Measurements from ENCODE around the gene RPL21.
"Not testable (repeated sequence)": the region's sequence is repeated elsewhere in the genome, so short reads cannot be mapped to it uniquely, and the experiment has no call there.

Gene RPL21

GRCh38 chr13:27211771-27212364 is 39.5 kb upstream of the RPL21 start:
- ChIA-PET CTCF (interaction anchor here (1.5 to 2.5 kb wide), 2 partner anchors 15 to 33 kb away, joined by 3 to 6 read pairs; no protein-coding TSS in a partner anchor), POLR2A (no interaction called here)
- TF ChIP-seq CTCF (IDR thresholded peaks at IDR 0.05; ENCODE audit: control extremely low read depth, extremely low read depth, low read depth, missing control alignments) = no peak
- DNase-seq (ENCODE audit: extremely low spot score) = no peak

- POLR2A ChIA-PET; DNase-seq (ENCODE audit: extremely low spot score): not testable (repeated sequence)
- CTCF ChIA-PET = interaction anchor here (2.5 kb wide), 1 partner anchor 16 kb away, joined by 6 read pairs; no protein-coding TSS in a partner anchor
These were observed 38.0 kb upstream of the RPL21 start for GRCh38 chr13:27213386-27213785.

GRCh38 chr13:27217791-27218190 is 33.6 kb upstream of the RPL21 start:
- POLR2A ChIA-PET; CTCF ChIA-PET; DNase-seq (ENCODE audit: extremely low spot score): not testable (repeated sequence)

- CTCF ChIA-PET, POLR2A ChIA-PET: not testable (repeated sequence)
These were observed 32.5 kb upstream of the RPL21 start for GRCh38 chr13:27218861-27219260.

GRCh38 chr13:27219611-27220010 is 31.7 kb upstream of the RPL21 start:
- ChIA-PET POLR2A (no interaction called here), CTCF (no interaction called here)
- no peak for TF ChIP-seq CTCF (IDR thresholded peaks at IDR 0.05; ENCODE audit: control extremely low read depth, extremely low read depth, low read depth, missing control alignments)
- DNase-seq (ENCODE audit: extremely low spot score) = no peak

More at GRCh38 chr13:27218861-27219260, 32.5 kb upstream of the RPL21 start:
- not testable (repeated sequence) for DNase-seq (ENCODE audit: extremely low spot score)

GRCh38 chr13:27222100-27222499 is 29.3 kb upstream of the RPL21 start:
- CTCF ChIA-PET = interaction anchor here (0.8 to 1.7 kb wide), 2 partner anchors 19 to 48 kb away, joined by 3 to 4 read pairs; partner anchors contain the start of gene RASL11A
- DNase-seq (ENCODE audit: extremely low spot score); POLR2A ChIA-PET: not testable (repeated sequence)

GRCh38 chr13:27226991-27227390 is 24.4 kb upstream of the RPL21 start:
- ChIA-PET POLR2A (no interaction called here), CTCF (interaction anchor here (1.0 to 2.0 kb wide), 7 partner anchors 12 to 242 kb away, joined by 3 to 5 read pairs (median 3); no protein-coding TSS in a partner anchor)
- DNase-seq (ENCODE audit: extremely low spot score) = no peak
- TF ChIP-seq CTCF (IDR thresholded peaks at IDR 0.05; ENCODE audit: control extremely low read depth, extremely low read depth, low read depth, missing control alignments) = no peak

GRCh38 chr13:27228131-27228530 is 23.2 kb upstream of the RPL21 start:
- POLR2A ChIA-PET = no interaction called here
- no peak for TF ChIP-seq CTCF (IDR thresholded peaks at IDR 0.05; ENCODE audit: control extremely low read depth, extremely low read depth, low read depth, missing control alignments)
- CTCF ChIA-PET = interaction anchor here (2.0 kb wide), 1 partner anchor 10 kb away, joined by 5 read pairs; no protein-coding TSS in a partner anchor
- no peak for DNase-seq (ENCODE audit: extremely low spot score)

- TF ChIP-seq CTCF (IDR thresholded peaks at IDR 0.05; ENCODE audit: control extremely low read depth, extremely low read depth, low read depth, missing control alignments) = no peak
- POLR2A ChIA-PET = no interaction called here
- DNase-seq (ENCODE audit: extremely low spot score) = no peak
- CTCF ChIA-PET = no interaction called here
These were observed 21.7 kb upstream of the RPL21 start for GRCh38 chr13:27229642-27230041.
